Measurements from ENCODE around the gene MRPL37.

MRPL37 gene

GRCh38 chr1:54240741-54241335, 40.9 kb downstream of the MRPL37 start:
- no peak for DNase-seq (ENCODE audit: low read depth in 2 of 2)

GRCh38 chr1:54241364-54241763, 41.4 kb downstream of the MRPL37 start:
- no peak for DNase-seq (ENCODE audit: low read depth in 2 of 2)

GRCh38 chr1:54243022-54243421, 43.1 kb downstream of the MRPL37 start:
- DNase-seq (ENCODE audit: low read depth in 2 of 2): no peak

- no peak for DNase-seq (ENCODE audit: low read depth in 2 of 2)
These were observed 44.7 kb downstream of the MRPL37 start for GRCh38 chr1:54244655-54245054.

GRCh38 chr1:54245501-54245900, 45.5 kb downstream of the MRPL37 start:
- no peak for DNase-seq (ENCODE audit: low read depth in 2 of 2)

GRCh38 chr1:54246116-54246721, 46.3 kb downstream of the MRPL37 start:
- DNase-seq (ENCODE audit: low read depth in 2 of 2): no peak

GRCh38 chr1:54247863-54248515, 48.0 kb downstream of the MRPL37 start:
- DNase-seq (ENCODE audit: low read depth in 2 of 2): no peak

GRCh38 chr1:54248966-54249365, 49.0 kb downstream of the MRPL37 start:
- DNase-seq (ENCODE audit: low read depth in 2 of 2): no peak

- DNase-seq (ENCODE audit: low read depth in 2 of 2): no peak
These were observed 50.0 kb downstream of the MRPL37 start for GRCh38 chr1:54249819-54250435.

- no peak for DNase-seq (ENCODE audit: low read depth in 2 of 2)
These were observed 50.7 kb downstream of the MRPL37 start for GRCh38 chr1:54250670-54251069.

- DNase-seq (ENCODE audit: low read depth in 2 of 2): no peak
These were observed 52.5 kb downstream of the MRPL37 start for GRCh38 chr1:54252371-54252936.

GRCh38 chr1:54253480-54253879, 53.5 kb downstream of the MRPL37 start:
- no peak for DNase-seq (ENCODE audit: low read depth in 2 of 2)

- DNase-seq (ENCODE audit: low read depth in 2 of 2): no peak
These were observed 54.1 kb downstream of the MRPL37 start for GRCh38 chr1:54254055-54254454.

- no peak for DNase-seq (ENCODE audit: low read depth in 2 of 2)
These were observed 55.2 kb downstream of the MRPL37 start for GRCh38 chr1:54255026-54255702.

- DNase-seq (ENCODE audit: low read depth in 2 of 2): no peak
These were observed 56.8 kb downstream of the MRPL37 start for GRCh38 chr1:54256522-54257345.

- no peak for DNase-seq (ENCODE audit: low read depth in 2 of 2)
These were observed 57.3 kb downstream of the MRPL37 start for GRCh38 chr1:54257346-54257620.

- DNase-seq (ENCODE audit: low read depth in 2 of 2): no peak
These were observed 57.9 kb downstream of the MRPL37 start for GRCh38 chr1:54257876-54258275.

- DNase-seq (ENCODE audit: low read depth in 2 of 2): no peak
These were observed 59.7 kb downstream of the MRPL37 start for GRCh38 chr1:54259546-54260140.

- DNase-seq (ENCODE audit: low read depth in 2 of 2): no peak
These were observed 60.8 kb downstream of the MRPL37 start for GRCh38 chr1:54260810-54261209.

GRCh38 chr1:54262244-54262643, 62.3 kb downstream of the MRPL37 start:
- DNase-seq (ENCODE audit: low read depth in 2 of 2): no peak
